H9 (cell line): ENCODE measurements around the gene AFAP1. TPM values are rescaled to one million over a fixed set of nuclear protein-coding genes. Genes with fewer than 3 reads are reported as not detected.

ENCODE experiments used
- DNase-seq: peaks from one replicate; pipeline ENCODE4 v3.0.0-alpha.2; 2017
- H2AFZ ChIP-seq: one replicate; pipeline ENCODE4 v1.6.1; 2013; ENCODE audit warnings: mild to moderate bottlenecking, low read length, control low read depth, moderate library complexity
- H2AK5ac ChIP-seq: 2 replicates; pipeline ENCODE4 v1.6.1; 2013; ENCODE audit warnings: low read length, control low read depth, mixed read lengths; ENCODE audit not compliant: insufficient read length
- H2BK120ac ChIP-seq: one replicate; pipeline ENCODE4 v1.6.1; 2013; ENCODE audit warnings: low read depth, mild to moderate bottlenecking, low read length, control low read depth, inconsistent platforms; ENCODE audit not compliant: poor library complexity, severe bottlenecking
- H2BK12ac ChIP-seq: 2 replicates; pipeline ENCODE4 v1.6.1; 2013; ENCODE audit warnings: low read length, control low read depth, mixed read lengths, low read depth; ENCODE audit not compliant: insufficient read length
- H2BK15ac ChIP-seq: 2 replicates; pipeline ENCODE4 v1.6.1; 2013; ENCODE audit warnings: low read depth, low read length, control low read depth
- H2BK20ac ChIP-seq: one replicate; pipeline ENCODE4 v1.6.1; 2013; ENCODE audit warnings: low read depth, mild to moderate bottlenecking, low read length, control low read depth, inconsistent platforms; ENCODE audit not compliant: poor library complexity, severe bottlenecking
- H2BK5ac ChIP-seq: 2 replicates; pipeline ENCODE4 v1.6.1; 2013; ENCODE audit warnings: low read length, control low read depth, mixed read lengths; ENCODE audit not compliant: insufficient read length
- H3K14ac ChIP-seq: 2 replicates; pipeline ENCODE4 v1.6.1; 2013; ENCODE audit warnings: low read length, control low read depth; ENCODE audit not compliant: insufficient read depth
- H3K18ac ChIP-seq: 2 replicates; pipeline ENCODE4 v1.6.1; 2013; ENCODE audit warnings: low read depth, mild to moderate bottlenecking, mixed read lengths, low read length, control low read depth; ENCODE audit not compliant: insufficient read length
- H3K23ac ChIP-seq: 2 replicates; pipeline ENCODE4 v1.6.1; 2013; ENCODE audit warnings: low read length, control low read depth, mixed read lengths, low read depth; ENCODE audit not compliant: insufficient read length
- H3K23me2 ChIP-seq: 2 replicates; pipeline ENCODE4 v1.6.1; 2013; ENCODE audit warnings: low read depth, mild to moderate bottlenecking, mixed read lengths, low read length, control low read depth; ENCODE audit not compliant: insufficient read length, poor library complexity, severe bottlenecking
- H3K27ac ChIP-seq: 2 replicates; pipeline ENCODE4 v1.5.1; 2013; ENCODE audit warnings: low read length, control low read depth, mixed read lengths, low read depth; ENCODE audit not compliant: insufficient read length
- H3K27me3 ChIP-seq: 2 replicates; pipeline ENCODE4 v1.6.1; 2013; ENCODE audit warnings: low read length, control low read depth, inconsistent platforms; ENCODE audit not compliant: insufficient read depth
- H3K4ac ChIP-seq: 2 replicates; pipeline ENCODE4 v1.6.1; 2013; ENCODE audit warnings: low read depth, mild to moderate bottlenecking, control low read depth, inconsistent platforms, low read length, moderate library complexity
- H3K4me1 ChIP-seq: 2 replicates; pipeline ENCODE4 v1.6.1; 2013; ENCODE audit warnings: low read length, control low read depth, inconsistent platforms; ENCODE audit not compliant: insufficient read depth
- H3K4me2 ChIP-seq: 2 replicates; pipeline ENCODE4 v1.6.1; 2013; ENCODE audit warnings: low read length, control low read depth, mixed read lengths; ENCODE audit not compliant: insufficient read length, insufficient read depth
- H3K56ac ChIP-seq: 2 replicates; pipeline ENCODE4 v1.6.1; 2013; ENCODE audit warnings: low read depth, mild to moderate bottlenecking, mixed read lengths, low read length, control low read depth; ENCODE audit not compliant: insufficient read length
- H3K79me1 ChIP-seq: 2 replicates; pipeline ENCODE4 v1.6.1; 2013; ENCODE audit warnings: low read depth, mild to moderate bottlenecking, moderate library complexity, low read length, control low read depth, inconsistent platforms; ENCODE audit not compliant: insufficient read depth, poor library complexity, severe bottlenecking
- H3K79me2 ChIP-seq: 2 replicates; pipeline ENCODE4 v1.6.1; 2013; ENCODE audit warnings: low read length, control low read depth, inconsistent platforms; ENCODE audit not compliant: insufficient read depth
- H3K9ac ChIP-seq: 2 replicates; pipeline ENCODE4 v1.6.1; 2013; ENCODE audit warnings: low read length, control low read depth, mixed read lengths; ENCODE audit not compliant: insufficient read length; ENCODE audit errors: extremely low read depth
- H3K9me3 ChIP-seq: one replicate; pipeline ENCODE4 v1.6.1; 2013; ENCODE audit warnings: low read depth, low read length, inconsistent platforms; ENCODE audit not compliant: control insufficient read depth
- H3T11ph ChIP-seq: one replicate; pipeline ENCODE4 v1.6.1; 2013; ENCODE audit warnings: mild to moderate bottlenecking, low read length, control low read depth, inconsistent platforms
- H4K20me1 ChIP-seq: one replicate; pipeline ENCODE4 v1.6.1; 2013; ENCODE audit not compliant: control insufficient read depth, insufficient read length, insufficient read depth
- H4K5ac ChIP-seq: 2 replicates; pipeline ENCODE4 v1.6.1; 2013; ENCODE audit warnings: low read depth, mild to moderate bottlenecking, mixed read lengths, low read length, control low read depth; ENCODE audit not compliant: insufficient read length
- H4K8ac ChIP-seq: replicated peaks from 2 replicates; pipeline ENCODE4 v1.6.1; 2013; ENCODE audit warnings: low read length, control low read depth, mixed read lengths, low read depth; ENCODE audit not compliant: insufficient read length
- H4K91ac ChIP-seq: 2 replicates; pipeline ENCODE4 v1.6.1; 2013; ENCODE audit warnings: low read depth, mild to moderate bottlenecking, moderate library complexity, mixed read lengths, low read length, control low read depth; ENCODE audit not compliant: insufficient read length
- H3K27ac Mint-ChIP-seq, 3 experiments: 2 replicates in 2 of 3; 3 replicates in 1 of 3; pipeline ENCODE4 v1.8.0; 2020 to 2021; ENCODE audit warnings: mixed read lengths in 3 of 3, mild to moderate bottlenecking in 1 of 3, moderate library complexity in 1 of 3
- H3K27me3 Mint-ChIP-seq: 2 replicates; pipeline ENCODE4 v1.8.0; 2021; ENCODE audit warnings: low read depth, mild to moderate bottlenecking, moderate library complexity, mixed read lengths
- H3K36me3 Mint-ChIP-seq, 3 experiments: 2 replicates in 2 of 3; 3 replicates in 1 of 3; pipeline ENCODE4 v1.8.0; 2020 to 2021; ENCODE audit warnings: low read depth in 3 of 3, mixed read lengths in 3 of 3; ENCODE audit not compliant: insufficient read depth in 1 of 3
- H3K4me1 Mint-ChIP-seq, 2 experiments: 2 replicates each; pipeline ENCODE4 v1.8.0; 2020; ENCODE audit warnings: mixed read lengths in 2 of 2
- H3K4me3 Mint-ChIP-seq, 2 experiments: 2 replicates in 1 of 2; 3 replicates in 1 of 2; pipeline ENCODE4 v1.8.0; 2020 to 2021; ENCODE audit warnings: mild to moderate bottlenecking in 2 of 2, mixed read lengths in 2 of 2, moderate library complexity in 1 of 2
- H3K9me3 Mint-ChIP-seq, 2 experiments: 2 replicates in 1 of 2; 3 replicates in 1 of 2; pipeline ENCODE4 v1.8.0; 2020; ENCODE audit warnings: mild to moderate bottlenecking in 2 of 2, mixed read lengths in 2 of 2, moderate library complexity in 1 of 2
- WGBS: extraction: QIAGEN DNeasy Blood & Tissue Kit; methylation state at CpG from one replicate; pipeline ENCODE4 v1.1.7; 2013; ENCODE audit warnings: missing lambda C conversion rate, low lambda C conversion rate, mixed read lengths; ENCODE audit not compliant: insufficient read length; ENCODE audit errors: extremely low coverage; 5-methylcytosine and 5-hydroxymethylcytosine counted together
- total RNA-seq: library from RNA; stranded (reverse); gene quantifications from 2 replicates; pipeline ENCODE4 v1.2.1, GENCODE V29; 2021
- TF ChIP-seq, protein P1 (sequence below): fragments of 200-600 bp; sonication (generic); conservative IDR thresholded peaks from 3 replicates; pipeline ENCODE4 v1.8.0; 2021; ENCODE audit warnings: antibody characterized with exemption, mild to moderate bottlenecking

The AFAP1 gene
- total RNA-seq, 1 experiment from 2014 or later: 6.5 TPM

DNA sequence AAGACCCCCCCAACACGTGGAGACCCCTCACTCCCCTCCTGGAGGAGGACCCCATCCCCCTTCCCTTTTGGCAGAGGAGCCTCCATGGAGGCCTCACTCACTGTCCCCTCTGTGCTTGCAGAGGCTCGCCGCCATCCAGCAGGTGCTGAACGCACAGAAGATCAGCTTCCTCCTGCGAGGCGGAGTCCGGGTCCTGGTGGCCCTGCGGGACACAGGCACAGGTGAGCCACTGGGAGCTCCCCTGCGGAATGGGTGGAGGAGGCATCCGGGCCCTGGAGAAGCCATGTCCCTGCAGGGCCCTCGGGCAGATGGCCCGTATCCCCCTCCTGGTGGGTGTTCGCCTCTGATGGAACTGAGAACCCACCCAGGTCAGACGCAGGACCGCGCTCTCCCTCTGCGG is 206.5 kb downstream of the AFAP1 start:
- H2BK120ac ChIP-seq: no peak overlapping the region
- H2AFZ ChIP-seq: no peak overlapping the region
- H3K4ac ChIP-seq: no peak overlapping the region
- H3K9me3 ChIP-seq: no peaks in the 10 kb centered on the region
- H2AK5ac ChIP-seq: no peak overlapping the region
- Mint-ChIP-seq H3K36me3 (no peaks in the 10 kb centered on the region), H3K4me3 (no peak overlapping the region), H3K9me3 (no peaks in the 10 kb centered on the region), H3K27ac (0 out of 7 replicates have a peak overlapping the region, but pooled peaks of 1 of the 3 experiments have one; percentile 22), H3K27me3 (peaks cover 15% of the 10 kb centered on the region), H3K4me1 (0 out of 4 replicates have a peak, but pooled peaks cover 0 to 4% of the 10 kb centered on the region in 2 experiments)
- WGBS: no CpG with 5 or more reads among the region's 17 CpGs
- H3K4me1 ChIP-seq: no peaks in the 10 kb centered on the region
- H2BK12ac ChIP-seq: no peak overlapping the region
- H2BK15ac ChIP-seq: no peak overlapping the region
- H3K14ac ChIP-seq: no peak overlapping the region
- no peak overlapping the region for H3K56ac ChIP-seq
- H4K20me1 ChIP-seq: no peaks in the 10 kb centered on the region
- no peak overlapping the region for H3K23ac ChIP-seq
- H3K79me2 ChIP-seq: no peaks in the 10 kb centered on the region
- no peak overlapping the region for H4K5ac ChIP-seq
- no peak overlapping the region for H3K9ac ChIP-seq
- no peak overlapping the region for H3K18ac ChIP-seq
- no peak overlapping the region for H3K4me2 ChIP-seq
- H3T11ph ChIP-seq: no peak overlapping the region
- no peak overlapping the region for H2BK20ac ChIP-seq
- no peak overlapping the region for H3K27ac ChIP-seq
- H3K79me1 ChIP-seq: no peaks in the 10 kb centered on the region
- H2BK5ac ChIP-seq: no peak overlapping the region
- no peak overlapping the region for H4K8ac ChIP-seq
- no peak for DNase-seq
- H4K91ac ChIP-seq: no peak overlapping the region
- TF ChIP-seq, protein P1, sequence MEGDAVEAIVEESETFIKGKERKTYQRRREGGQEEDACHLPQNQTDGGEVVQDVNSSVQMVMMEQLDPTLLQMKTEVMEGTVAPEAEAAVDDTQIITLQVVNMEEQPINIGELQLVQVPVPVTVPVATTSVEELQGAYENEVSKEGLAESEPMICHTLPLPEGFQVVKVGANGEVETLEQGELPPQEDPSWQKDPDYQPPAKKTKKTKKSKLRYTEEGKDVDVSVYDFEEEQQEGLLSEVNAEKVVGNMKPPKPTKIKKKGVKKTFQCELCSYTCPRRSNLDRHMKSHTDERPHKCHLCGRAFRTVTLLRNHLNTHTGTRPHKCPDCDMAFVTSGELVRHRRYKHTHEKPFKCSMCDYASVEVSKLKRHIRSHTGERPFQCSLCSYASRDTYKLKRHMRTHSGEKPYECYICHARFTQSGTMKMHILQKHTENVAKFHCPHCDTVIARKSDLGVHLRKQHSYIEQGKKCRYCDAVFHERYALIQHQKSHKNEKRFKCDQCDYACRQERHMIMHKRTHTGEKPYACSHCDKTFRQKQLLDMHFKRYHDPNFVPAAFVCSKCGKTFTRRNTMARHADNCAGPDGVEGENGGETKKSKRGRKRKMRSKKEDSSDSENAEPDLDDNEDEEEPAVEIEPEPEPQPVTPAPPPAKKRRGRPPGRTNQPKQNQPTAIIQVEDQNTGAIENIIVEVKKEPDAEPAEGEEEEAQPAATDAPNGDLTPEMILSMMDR: no peak
- H3K23me2 ChIP-seq: no peaks in the 10 kb centered on the region
- no peaks in the 10 kb centered on the region for H3K27me3 ChIP-seq
